ENCODE data around the gene RABIF.
"Not testable (repeated sequence)": the region's sequence is repeated elsewhere in the genome, so short reads cannot be mapped to it uniquely, and the experiment has no call there.

Gene RABIF

GRCh38 chr1:202831906-202832305 is 57.0 kb downstream of the RABIF start:
- no peak for FAIRE-seq

- FAIRE-seq = not testable (repeated sequence)
Measured at GRCh38 chr1:202829223-202829622, 59.7 kb downstream of the RABIF start.

Measured in islet of Langerhans (tissue), 1 donor.